Naive thymus-derived CD4-positive, alpha-beta T cell (primary cell): ENCODE results near the gene RHOH. TPM values are rescaled to one million over a fixed set of nuclear protein-coding genes. Genes with fewer than 3 reads are reported as not detected.
"Not testable (repeated sequence)": the region's sequence is repeated elsewhere in the genome, so short reads cannot be mapped to it uniquely, and the experiment has no call there.

ENCODE experiments used
- ATAC-seq: fragments of 150-1000 bp; cut with Tn5 transposase; 2 replicates; pipeline ENCODE4 v1.10.0; 2021; ENCODE audit warnings: mild to moderate bottlenecking, moderate library complexity
- CTCF ChIA-PET: fragments of 350-600 bp; sonication (Branson Sonifier 250); formaldehyde crosslinking; loops from one replicate; lab custom pipeline; 2021; ENCODE audit warnings: antibody characterized with exemption; lab: Charles Lee
- POLR2A ChIA-PET: fragments of 350-600 bp; sonication (Branson Sonifier 250); formaldehyde crosslinking; loops from one replicate; lab custom pipeline; 2021; ENCODE audit warnings: antibody characterized with exemption, inconsistent platforms; lab: Charles Lee
- DNase-seq, 9 donors: peaks; one replicate each; pipeline versions ENCODE4 v3.0.0 to v3.0.0-alpha.2; 2020 to 2022; ENCODE audit warnings: mixed read lengths in 1 of 9
- H3K27ac ChIP-seq: one replicate; pipeline ENCODE4 v1.7.0; 2013; ENCODE audit warnings: mild to moderate bottlenecking, low read depth, low read length, moderate library complexity
- H3K27me3 ChIP-seq, 2 donors: one replicate each; pipeline ENCODE4 v1.7.0; 2013; ENCODE audit warnings: low read length in 2 of 2, mild to moderate bottlenecking in 2 of 2, moderate library complexity in 2 of 2; ENCODE audit not compliant: control insufficient read depth in 2 of 2, insufficient read depth in 2 of 2
- H3K36me3 ChIP-seq, 3 experiments: 1 replicate in 2 of 3; 2 replicates in 1 of 3; pipeline ENCODE4 v1.7.0; 2013; ENCODE audit warnings: low read length in 3 of 3, mild to moderate bottlenecking in 3 of 3, moderate library complexity in 1 of 3; ENCODE audit not compliant: insufficient read depth in 3 of 3, control insufficient read depth in 2 of 3
- H3K4me1 ChIP-seq, 2 donors: one replicate each; pipeline ENCODE4 v1.7.0; 2013; ENCODE audit warnings: low read length in 2 of 2, mild to moderate bottlenecking in 2 of 2, moderate library complexity in 1 of 2; ENCODE audit not compliant: control insufficient read depth in 2 of 2, insufficient read depth in 2 of 2
- H3K4me3 ChIP-seq: 2 replicates; pipeline ENCODE4 v1.7.0; 2013; ENCODE audit warnings: mild to moderate bottlenecking, low read length
- H3K9me3 ChIP-seq, 3 experiments: 1 replicate in 2 of 3; 2 replicates in 1 of 3; pipeline ENCODE4 v1.7.0; 2013; ENCODE audit warnings: low read length in 3 of 3; ENCODE audit not compliant: control insufficient read depth in 2 of 3
- H3K27ac Mint-ChIP-seq, 9 donors: one replicate each; pipeline ENCODE4 v1.8.0; 2020 to 2022; ENCODE audit warnings: mixed read lengths in 9 of 9, mild to moderate bottlenecking in 8 of 9, moderate library complexity in 5 of 9, inconsistent platforms in 2 of 9
- H3K27me3 Mint-ChIP-seq, 5 donors: one replicate each; pipeline ENCODE4 v1.8.0; 2021 to 2022; ENCODE audit warnings: mixed read lengths in 5 of 5, mild to moderate bottlenecking in 1 of 5
- H3K36me3 Mint-ChIP-seq, 5 donors: one replicate each; pipeline ENCODE4 v1.8.0; 2020 to 2022; ENCODE audit warnings: mixed read lengths in 5 of 5, mild to moderate bottlenecking in 3 of 5, inconsistent platforms in 1 of 5
- H3K4me1 Mint-ChIP-seq, 7 donors: one replicate each; pipeline ENCODE4 v1.8.0; 2020 to 2022; ENCODE audit warnings: mixed read lengths in 7 of 7, mild to moderate bottlenecking in 3 of 7, inconsistent platforms in 1 of 7
- H3K4me3 Mint-ChIP-seq, 10 donors: one replicate each; pipeline ENCODE4 v1.8.0; 2020 to 2022; ENCODE audit warnings: mild to moderate bottlenecking in 10 of 10, mixed read lengths in 10 of 10, moderate library complexity in 6 of 10, inconsistent platforms in 2 of 10
- H3K9me3 Mint-ChIP-seq, 11 donors: one replicate each; pipeline ENCODE4 v1.8.0; 2020 to 2022; ENCODE audit warnings: mixed read lengths in 11 of 11, mild to moderate bottlenecking in 4 of 11, inconsistent platforms in 1 of 11, moderate library complexity in 1 of 11
- intact Hi-C, 2 donors: fragments of 100-400 bp; cut with micrococcal nuclease; formaldehyde crosslinking; loops; one replicate each; pipeline ENCODE4 v1.15.1; 2023
- polyA plus RNA-seq, 2 donors: library from polyadenylated mRNA; unstranded; fragments of 300-500 nt; fragmentation: Illumina TruSeq; gene quantifications; one replicate each; pipeline ENCODE4 v1.2.3, GENCODE V29; 2021
- total RNA-seq, 6 experiments: library from RNA in 5 of 6; stranded (reverse) in 5 of 6; gene quantifications; 1 replicate in 5 of 6; 2 replicates in 1 of 6; pipeline ENCODE4 v1.2.3 and lab custom pipeline; 2021 to 2026

RHOH gene
- total and polyA plus RNA-seq, 7 experiments from 2014 or later = 160 to 479 (median 294) TPM

- intact Hi-C loops, H3K36me3 ChIP-seq, H3K27ac ChIP-seq, ATAC-seq, H3K27ac Mint-ChIP-seq, H3K9me3 Mint-ChIP-seq, H3K27me3 Mint-ChIP-seq, H3K27me3 ChIP-seq, DNase-seq, CTCF ChIA-PET, H3K4me3 ChIP-seq, H3K4me3 Mint-ChIP-seq: not testable (repeated sequence)
- peaks cover 6 to 11% (median 6%) of the 10 kb centered on the region in 3 experiments for H3K9me3 ChIP-seq
- Mint-ChIP-seq H3K36me3 (peaks cover 0 to 12% (median 0%) of the 10 kb centered on the region in 5 donors), H3K4me1 (peaks cover 37 to 63% (median 53%) of the 10 kb centered on the region in 7 donors)
- H3K4me1 ChIP-seq = peaks cover 32 to 52% of the 10 kb centered on the region in 2 donors
- POLR2A ChIA-PET = interaction anchor here (0.6 to 1.9 kb wide), 5 partner anchors 9 to 163 kb away, joined by 3 to 8 read pairs (median 4); no protein-coding TSS in a partner anchor
These were observed 98.2 kb downstream of the RHOH start for GRCh38 chr4:40295030-40295429.

DNA sequence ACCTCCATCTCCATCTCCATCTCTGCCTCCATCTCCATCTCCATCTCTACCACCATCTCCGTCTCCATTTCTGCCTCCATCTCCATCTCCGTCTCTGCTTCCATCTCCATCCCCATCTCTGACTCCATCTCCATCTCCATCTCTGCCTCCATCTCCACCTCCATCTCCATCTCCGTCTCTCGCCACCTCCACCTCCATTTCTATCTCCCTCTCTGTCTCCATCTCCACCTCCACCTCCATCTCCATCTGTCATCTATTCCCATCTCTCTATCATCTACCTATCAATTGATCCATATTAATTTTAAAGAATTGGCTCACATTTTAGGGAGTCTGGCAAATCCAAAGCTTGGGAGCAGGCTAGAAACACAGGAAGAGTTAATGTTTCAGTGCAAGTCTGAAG is 98.7 kb downstream of the RHOH start:
- no peaks in the 10 kb centered on the region for H3K27me3 ChIP-seq
- peaks cover 0 to 6% (median 0%) of the 10 kb centered on the region in 11 donors for H3K9me3 Mint-ChIP-seq
- peaks cover 36 to 63% (median 53%) of the 10 kb centered on the region in 7 donors for H3K4me1 Mint-ChIP-seq
- H3K27ac Mint-ChIP-seq = no peak overlapping the region
- H3K4me3 Mint-ChIP-seq = no peak overlapping the region
- no peaks in the 10 kb centered on the region for H3K36me3 ChIP-seq
- peaks cover 0 to 12% (median 0%) of the 10 kb centered on the region in 5 donors for H3K36me3 Mint-ChIP-seq
- POLR2A ChIA-PET = interaction anchor here (0.6 to 1.9 kb wide), 5 partner anchors 9 to 77 kb away, joined by 3 to 5 read pairs (median 4); no protein-coding TSS in a partner anchor
- CTCF ChIA-PET = interaction anchor here (0.7 kb wide), 1 partner anchor 9 kb away, joined by 3 read pairs; no protein-coding TSS in a partner anchor
- no peak for ATAC-seq
- peaks cover 6 to 11% (median 6%) of the 10 kb centered on the region in 3 experiments for H3K9me3 ChIP-seq
- H3K27me3 Mint-ChIP-seq = no peaks in the 10 kb centered on the region
- no peak overlapping the region for H3K4me3 ChIP-seq
- no peak for DNase-seq
- H3K27ac ChIP-seq = no peak overlapping the region
- intact Hi-C loops = no loop called here
- H3K4me1 ChIP-seq = peaks cover 33 to 52% of the 10 kb centered on the region in 2 donors

Other genes starting within 250 kb of the RHOH start
- gene PDS5A, start 219.1 kb upstream of the RHOH start, total RNA-seq = 100 to 1,000 TPM in 2 of 5 experiments, 10 to 100 TPM in 3; 92.7 to 102 (median 98.5) TPM
- 10 to 100 TPM; 42.8 to 48.4 TPM for gene PDS5A, start 219.1 kb upstream of the RHOH start, polyA plus RNA-seq
- gene N4BP2, start 140.2 kb upstream of the RHOH start, total RNA-seq = 10 to 100 TPM; 16.0 to 37.2 (median 22.2) TPM
- gene N4BP2, start 140.2 kb upstream of the RHOH start, polyA plus RNA-seq = 10 to 100 TPM; 12.9 to 19.4 TPM
- under 1 TPM in 3 of 5 experiments, not detected in 2; 0.30 to 0.46 (median 0.32) TPM for gene CHRNA9, start 138.3 kb downstream of the RHOH start, total RNA-seq
- 1 to 10 TPM in 1 of 2 donors, not detected in 1; 1.1 TPM for gene CHRNA9, start 138.3 kb downstream of the RHOH start, polyA plus RNA-seq